ENCODE measurements around the gene VPS52.
A peak's percentile ranks its signal among the peaks of the same experiment; 100 is the strongest.

Gene VPS52

DNA sequence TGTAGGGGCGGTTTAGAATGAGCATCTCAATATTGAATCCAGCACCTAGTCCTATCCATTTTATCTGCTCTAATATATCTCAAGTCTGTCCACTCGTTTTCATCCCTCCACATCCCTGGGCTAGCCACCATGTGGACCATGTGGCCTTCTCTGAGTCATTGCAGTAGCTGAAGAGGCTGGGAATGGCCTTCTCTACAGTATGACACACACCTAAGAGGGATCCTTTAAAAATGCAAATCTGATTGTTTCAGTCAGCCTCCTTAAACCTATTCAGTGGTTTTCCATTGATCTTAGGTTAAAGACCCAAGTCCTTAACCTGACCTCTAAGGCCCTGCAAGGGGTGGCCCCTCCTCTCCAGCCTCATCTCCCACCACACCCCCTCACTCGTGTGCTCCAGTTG, 54.0 kb downstream of the VPS52 start:
- H3K4me3 ChIP-seq (ENCODE audit: low read length): no peak overlapping the region
- TF ChIP-seq, protein P1, sequence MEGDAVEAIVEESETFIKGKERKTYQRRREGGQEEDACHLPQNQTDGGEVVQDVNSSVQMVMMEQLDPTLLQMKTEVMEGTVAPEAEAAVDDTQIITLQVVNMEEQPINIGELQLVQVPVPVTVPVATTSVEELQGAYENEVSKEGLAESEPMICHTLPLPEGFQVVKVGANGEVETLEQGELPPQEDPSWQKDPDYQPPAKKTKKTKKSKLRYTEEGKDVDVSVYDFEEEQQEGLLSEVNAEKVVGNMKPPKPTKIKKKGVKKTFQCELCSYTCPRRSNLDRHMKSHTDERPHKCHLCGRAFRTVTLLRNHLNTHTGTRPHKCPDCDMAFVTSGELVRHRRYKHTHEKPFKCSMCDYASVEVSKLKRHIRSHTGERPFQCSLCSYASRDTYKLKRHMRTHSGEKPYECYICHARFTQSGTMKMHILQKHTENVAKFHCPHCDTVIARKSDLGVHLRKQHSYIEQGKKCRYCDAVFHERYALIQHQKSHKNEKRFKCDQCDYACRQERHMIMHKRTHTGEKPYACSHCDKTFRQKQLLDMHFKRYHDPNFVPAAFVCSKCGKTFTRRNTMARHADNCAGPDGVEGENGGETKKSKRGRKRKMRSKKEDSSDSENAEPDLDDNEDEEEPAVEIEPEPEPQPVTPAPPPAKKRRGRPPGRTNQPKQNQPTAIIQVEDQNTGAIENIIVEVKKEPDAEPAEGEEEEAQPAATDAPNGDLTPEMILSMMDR (conservative IDR thresholded peaks at IDR 0.05; ENCODE audit: low read depth, low read length): no peak
- DNase-seq (ENCODE audit: low read depth): no peak

DNA sequence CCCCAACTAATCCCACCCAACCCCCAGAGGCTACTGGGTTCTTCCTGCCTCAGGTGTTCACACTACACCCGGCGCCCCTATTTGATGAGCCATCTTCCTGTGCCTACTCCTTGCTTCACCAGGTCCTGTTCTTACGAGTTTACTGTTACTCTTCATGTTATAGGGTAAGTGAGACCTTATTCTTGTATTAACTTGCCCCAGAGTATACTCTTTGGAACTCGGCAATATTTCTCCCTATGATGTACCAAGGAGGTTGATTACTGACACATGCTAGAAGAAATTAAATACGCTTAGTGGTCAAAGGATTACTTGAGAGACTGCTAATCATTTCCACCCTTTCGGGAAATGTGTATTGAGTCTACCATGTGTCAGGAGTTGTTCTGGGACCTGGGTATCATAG, 54.4 kb downstream of the VPS52 start:
- TF ChIP-seq, protein P1 (conservative IDR thresholded peaks at IDR 0.05; ENCODE audit: low read depth, low read length): no peak
- H3K4me3 ChIP-seq (ENCODE audit: low read length): no peak overlapping the region
- no peak for DNase-seq (ENCODE audit: low read depth)

DNA sequence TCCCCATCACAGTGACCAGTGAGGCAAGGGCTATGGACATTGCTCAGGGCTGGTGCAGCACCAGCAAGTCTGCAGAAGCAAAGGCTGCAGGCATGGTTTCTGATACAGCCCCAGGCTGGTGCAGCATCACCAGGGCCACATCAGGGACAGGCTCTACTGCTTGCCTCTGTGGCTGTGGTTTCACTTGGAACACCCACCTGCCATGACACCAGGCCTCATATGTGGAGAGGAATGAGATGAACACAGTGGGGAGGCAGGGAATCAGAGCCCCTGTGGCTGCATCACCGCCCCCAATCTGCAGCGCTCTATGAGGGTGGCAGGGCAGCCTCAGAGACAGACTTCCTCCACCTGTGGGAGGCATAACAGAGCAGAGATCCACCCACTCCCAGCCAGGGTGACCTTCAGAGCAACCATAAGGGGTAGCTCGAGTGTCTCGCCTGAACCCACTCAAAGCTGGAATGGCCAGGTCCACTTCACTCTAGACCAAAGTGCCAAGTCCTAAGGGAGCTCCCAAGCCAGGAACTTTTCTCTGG, 55.5 kb downstream of the VPS52 start:
- TF ChIP-seq, protein P1 (conservative IDR thresholded peaks at IDR 0.05; ENCODE audit: low read depth, low read length): no peak
- no peak overlapping the region for H3K4me3 ChIP-seq (ENCODE audit: low read length)
- DNase-seq (ENCODE audit: low read depth): no peak

DNA sequence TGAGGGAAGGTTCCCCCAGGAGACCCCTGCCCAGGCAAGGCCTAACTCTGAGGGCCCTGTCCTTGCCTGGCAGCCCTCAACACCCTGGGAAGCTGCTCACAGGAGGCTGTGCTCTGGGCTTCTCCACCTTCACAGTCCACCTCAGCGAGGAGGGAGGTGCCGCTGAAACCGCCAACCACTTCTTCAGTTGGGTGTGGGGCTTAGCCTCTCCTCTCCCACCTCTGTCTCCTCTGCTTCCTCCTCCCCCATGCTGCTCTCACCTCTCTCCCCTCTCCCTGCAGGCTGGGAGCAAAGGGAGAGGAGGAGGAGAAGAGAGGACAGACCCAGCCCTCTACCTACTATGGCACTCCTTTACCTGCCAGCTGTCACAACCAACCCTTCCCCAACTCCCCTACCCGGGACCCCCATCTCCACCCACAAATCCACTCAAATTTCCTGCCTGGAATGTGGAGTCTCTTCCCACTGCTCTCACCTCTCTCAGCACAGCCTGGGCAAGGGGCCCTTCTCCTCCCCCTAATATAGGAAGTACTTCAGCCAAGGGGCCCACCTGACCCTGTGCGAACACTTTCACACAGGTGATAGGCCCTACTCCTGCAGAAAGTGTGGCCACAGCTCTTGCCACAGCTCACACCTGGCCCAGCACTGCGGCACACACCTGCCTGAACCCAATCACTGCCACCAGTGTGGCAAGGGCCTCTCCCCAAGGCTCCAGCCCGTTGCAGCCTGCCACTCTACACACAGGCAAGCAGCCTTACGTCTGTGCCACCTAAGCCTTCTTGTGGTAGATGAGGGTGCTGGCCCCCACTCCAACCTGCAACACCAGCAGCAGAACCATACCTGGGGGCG, 56.2 kb downstream of the VPS52 start:
- TF ChIP-seq, protein P1 (conservative IDR thresholded peaks at IDR 0.05; ENCODE audit: low read depth, low read length): no peak

DNA sequence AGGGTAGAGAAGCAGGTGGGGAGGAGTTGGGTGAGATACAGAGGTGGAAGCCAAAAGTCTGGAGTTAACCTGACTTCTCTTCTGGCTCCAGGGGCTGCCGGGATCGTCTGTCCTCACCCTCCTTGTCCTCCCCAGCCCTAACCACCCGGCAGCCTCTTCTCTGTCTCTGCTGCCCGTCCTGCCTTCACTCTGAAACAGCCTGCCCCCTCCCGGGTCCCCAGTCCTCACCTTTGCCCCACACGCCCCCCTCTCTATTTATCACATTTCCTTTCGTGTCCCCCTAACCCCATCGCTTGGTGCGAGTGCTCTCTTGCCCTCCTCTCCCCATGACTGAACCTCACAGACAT, 57.7 kb downstream of the VPS52 start:
- H3K4me3 ChIP-seq (ENCODE audit: low read length): peak overlapping the region; percentile 53
- DNase-seq (ENCODE audit: low read depth): no peak
- TF ChIP-seq, protein P1 (conservative IDR thresholded peaks at IDR 0.05; ENCODE audit: low read depth, low read length): no peak

More for the DNA sequence above, 56.2 kb downstream of the VPS52 start:
- no peak overlapping the region for H3K4me3 ChIP-seq (ENCODE audit: low read length)
- DNase-seq (ENCODE audit: low read depth): no peak

DNA sequence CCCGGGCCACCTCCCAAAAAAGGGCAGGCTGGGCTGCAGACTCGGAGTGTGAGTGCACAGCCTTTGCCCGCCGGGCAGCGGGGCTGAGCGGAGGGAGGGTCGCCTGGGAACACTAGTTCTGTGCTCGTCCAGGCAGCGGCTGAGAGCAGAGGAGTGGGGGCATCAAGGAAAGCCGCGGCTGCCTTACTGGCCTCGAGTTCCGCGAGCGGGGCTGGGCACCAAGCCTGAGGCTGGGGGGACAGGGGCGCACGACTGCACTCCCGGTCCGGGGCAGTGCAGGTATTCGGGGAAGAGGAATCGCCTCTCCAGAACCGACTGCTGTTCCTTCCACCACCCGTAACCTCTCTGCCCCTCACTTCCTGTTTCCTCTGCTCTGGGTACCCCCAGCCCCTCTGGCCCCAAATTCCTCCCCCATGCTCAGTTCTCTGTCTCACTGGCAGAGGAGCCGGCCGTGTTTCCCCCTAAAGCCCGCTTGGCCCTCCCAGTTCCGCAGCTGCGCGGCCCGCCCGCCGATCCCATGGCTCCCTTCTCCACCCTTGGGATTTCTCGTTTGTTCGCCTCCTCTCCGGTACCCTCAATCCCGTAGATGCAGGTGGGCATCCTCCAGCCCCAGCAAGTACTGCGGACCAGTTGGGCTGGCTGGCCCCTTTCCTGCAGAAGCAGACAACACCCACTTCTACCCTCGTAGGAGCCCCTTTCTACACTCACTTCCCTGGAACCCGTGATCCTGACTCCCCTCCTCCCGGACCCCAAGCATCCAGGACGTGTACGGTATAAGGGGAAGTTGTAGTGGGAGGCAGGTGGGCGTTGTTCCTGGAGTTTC, 58.3 kb downstream of the VPS52 start:
- peak overlapping the region; percentile 53 for H3K4me3 ChIP-seq (ENCODE audit: low read length)
- TF ChIP-seq, protein P1 (conservative IDR thresholded peaks at IDR 0.05; ENCODE audit: low read depth, low read length): no peak
- no peak for DNase-seq (ENCODE audit: low read depth)

All from retinal pigment epithelial cell (primary cell).